K562 (cell line): ENCODE results near the gene OR2V2. TPM values are rescaled to one million over a fixed set of nuclear protein-coding genes. Genes with fewer than 3 reads are reported as not detected.
A peak's percentile ranks its signal among the peaks of the same experiment; 100 is the strongest.
"Not testable (repeated sequence)": the region's sequence is repeated elsewhere in the genome, so short reads cannot be mapped to it uniquely, and the experiment has no call there.

Experiments used
- ATAC-seq: fragments of 200-7000 bp; cut with Tn5 transposase; 3 replicates; pipeline ENCODE4 v1.9.1; 2020; ENCODE audit warnings: moderate library complexity
- BruUV-seq: library from RNA; stranded (reverse); fragments of 400-500 nt; replicated peaks from 2 replicates; lab custom pipeline; 2021; lab: Mats Ljungman, UMichigan
- CTCF ChIA-PET: fragments of 300-600 bp; formaldehyde crosslinking; extraction: SDS; loops from one replicate; lab custom pipeline; 2021; ENCODE audit warnings: low intra/inter-chr PET ratio; lab: Yijun Ruan, JAX
- POLR2A ChIA-PET: fragments of 300-600, 350-650 bp; sonication (Branson Sonifier 250); formaldehyde crosslinking; extraction: SDS; loops from one replicate; lab custom pipeline; 2021; ENCODE audit warnings: antibody characterized with exemption, inconsistent platforms; lab: Yijun Ruan, JAX
- DNase-seq, 4 experiments: peaks; one replicate each; pipeline versions ENCODE4 v3.0.0 to v3.0.0-alpha.2; 2011 to 2018; ENCODE audit warnings: low spot score in 3 of 4, mixed read lengths in 3 of 4; ENCODE audit errors: extremely low read depth in 1 of 4
- FAIRE-seq: peaks from 2 replicates; lab custom pipeline; 2011; peaks lifted over from hg19 to GRCh38; lab: Jason Lieb, UNC
- H2AFZ ChIP-seq: 2 replicates; pipeline ENCODE4 v1.6.0; 2011; ENCODE audit warnings: low read depth, low read length, control low read depth, inconsistent platforms
- H3K27ac ChIP-seq: fragments of 200-600 bp; 3 replicates; pipeline ENCODE4 v1.8.0; 2011; ENCODE audit warnings: low read depth, mild to moderate bottlenecking, control low read depth, inconsistent platforms, low read length, moderate library complexity, mixed read lengths; ENCODE audit errors: extremely low read depth
- H3K27me3 ChIP-seq, 2 experiments: fragments of 300-600 bp in 1 of 2; 2 replicates in 1 of 2; 3 replicates in 1 of 2; pipeline versions ENCODE4 v1.6.0 to v1.8.0; 2011; ENCODE audit warnings: inconsistent platforms in 2 of 2, low read length in 2 of 2, mild to moderate bottlenecking in 1 of 2, mixed read lengths in 1 of 2, moderate library complexity in 1 of 2; ENCODE audit not compliant: control insufficient read depth in 2 of 2, insufficient read depth in 2 of 2
- H3K36me3 ChIP-seq: fragments of 300-600 bp; 3 replicates; pipeline ENCODE4 v1.8.0; 2011; ENCODE audit warnings: mild to moderate bottlenecking, low read length, inconsistent platforms; ENCODE audit not compliant: control insufficient read depth, insufficient read depth
- H3K4me1 ChIP-seq, 2 experiments: fragments of 200-600 bp in 1 of 2; replicated peaks in 1 of 2; 2 replicates in 1 of 2; 3 replicates in 1 of 2; pipeline versions ENCODE4 v1.5.1 to v1.8.0; 2011; ENCODE audit warnings: inconsistent platforms in 2 of 2, low read length in 2 of 2, mild to moderate bottlenecking in 1 of 2, mixed read lengths in 1 of 2, moderate library complexity in 1 of 2; ENCODE audit not compliant: control insufficient read depth in 2 of 2, insufficient read depth in 2 of 2
- H3K4me2 ChIP-seq: 2 replicates; pipeline ENCODE4 v1.6.1; 2011; ENCODE audit warnings: low read length, control low read depth, inconsistent platforms, mixed read lengths; ENCODE audit not compliant: insufficient read depth
- H3K4me3 ChIP-seq: fragments of 200-600 bp; sonication (generic), shearing (Covaris generic); 2 replicates; pipeline ENCODE4 v1.5.1; 2016; ENCODE audit warnings: control low read depth, inconsistent platforms
- H3K79me2 ChIP-seq: fragments of 200-600 bp; 3 replicates; pipeline ENCODE4 v1.8.0; 2011; ENCODE audit warnings: low read length, inconsistent platforms; ENCODE audit not compliant: control insufficient read depth, insufficient read depth
- H3K9ac ChIP-seq, 2 experiments: 2 replicates each; pipeline versions ENCODE4 v1.6.0 to v1.6.1; 2011; ENCODE audit warnings: low read depth in 2 of 2, low read length in 2 of 2, control low read depth in 1 of 2, inconsistent platforms in 1 of 2, mild to moderate bottlenecking in 1 of 2, mixed read lengths in 1 of 2; ENCODE audit not compliant: insufficient read depth in 1 of 2
- H3K9me1 ChIP-seq: one replicate; pipeline ENCODE4 v1.6.0; 2011; ENCODE audit warnings: inconsistent platforms, mild to moderate bottlenecking, low read length, moderate library complexity; ENCODE audit not compliant: control insufficient read depth, insufficient read depth
- H3K9me3 ChIP-seq: replicated peaks from 2 replicates; pipeline ENCODE4 v1.5.1; 2011; ENCODE audit warnings: low read depth, low read length, inconsistent platforms; ENCODE audit not compliant: control insufficient read depth, insufficient read depth
- H4K20me1 ChIP-seq: replicated peaks from 2 replicates; pipeline ENCODE4 v1.6.1; 2011; ENCODE audit warnings: low read length, inconsistent platforms, mixed read lengths; ENCODE audit not compliant: control insufficient read depth, insufficient read depth
- HNRNPUL1 ChIP-seq: fragments of 200-400 bp; formaldehyde crosslinking; IDR thresholded peaks from 2 replicates; pipeline ENCODE4 v1.6.1; 2017; ENCODE audit warnings: low read length
- MYBL2 ChIP-seq, 2 experiments: fragments of 450-650 bp in 1 of 2; sonication (generic) in 1 of 2; formaldehyde crosslinking in 1 of 2; IDR thresholded peaks; 2 replicates each; pipeline versions ENCODE4 v1.6.1 to v1.8.1; 2017 to 2022; ENCODE audit warnings: borderline replicate concordance in 1 of 2, inconsistent platforms in 1 of 2, low read depth in 1 of 2, mild to moderate bottlenecking in 1 of 2, missing genetic modification reagents in 1 of 2, moderate library complexity in 1 of 2
- ZNF24 ChIP-seq: fragments of 450-650 bp; IDR thresholded peaks from 2 replicates; pipeline ENCODE4 v1.6.1; 2016
- WGBS: fragments of 100-300 bp; shearing (Covaris generic); methylation state at CpG from one replicate; pipeline ENCODE4 v1.1.6; 2016; ENCODE audit warnings: low coverage, mixed read lengths; ENCODE audit not compliant: insufficient coverage; ENCODE audit errors: missing lambda C conversion rate; 5-methylcytosine and 5-hydroxymethylcytosine counted together
- in situ Hi-C: fragments of 300-500 bp; cut with MboI; formaldehyde crosslinking; loops from 4 replicates; pipeline ENCODE4 v1.15.0; 2018; ENCODE audit warnings: inconsistent platforms, mixed read lengths
- intact Hi-C: fragments of 100-400 bp; cut with micrococcal nuclease; formaldehyde crosslinking; loops from 2 replicates; pipeline ENCODE4 v1.14.2; 2022
- polyA plus RNA-seq, 8 experiments: library from polyadenylated mRNA; depleted of rRNA in 4 of 8; stranded (reverse) in 5 of 8; unstranded in 3 of 8; fragments of >200 nt; fragmentation: Nextera tagmentation in 2 of 8; fragmentation: Illumina TruSeq in 1 of 8; extraction: Ambion mirVana in 2 of 8; extraction: Trizol in 1 of 8; gene quantifications; 2 replicates each; pipeline versions ENCODE4 v1.2.1 to v1.2.3, GENCODE V29; 2011 to 2014; ENCODE audit warnings: inconsistent platforms in 1 of 8, missing spikeins in 1 of 8
- total RNA-seq, 7 experiments: library from RNA; depleted of rRNA in 6 of 7; stranded (reverse); fragments of >200 nt in 6 of 7; fragmentation: Illumina TruSeq in 2 of 7; extraction: Trizol in 2 of 7; gene quantifications; 2 replicates each; pipeline versions ENCODE4 v1.2.1 to v1.2.3, GENCODE V29; 2011 to 2021; ENCODE audit warnings: low replicate concordance in 1 of 7
- TF ChIP-seq, protein P1 (sequence below), 2 experiments: fragments of 450-650 bp; IDR thresholded peaks; 2 replicates each; pipeline ENCODE4 v1.6.1; 2016; ENCODE audit warnings: mild to moderate bottlenecking in 2 of 2, borderline replicate concordance in 1 of 2, low read depth in 1 of 2, moderate library complexity in 1 of 2

The OR2V2 gene
- total and polyA plus RNA-seq, 9 of the 15 experiments (the other 6 are each of a cell fraction or from before 2014, with no cell fraction given): 0.01 TPM; not detected in 8

DNA sequence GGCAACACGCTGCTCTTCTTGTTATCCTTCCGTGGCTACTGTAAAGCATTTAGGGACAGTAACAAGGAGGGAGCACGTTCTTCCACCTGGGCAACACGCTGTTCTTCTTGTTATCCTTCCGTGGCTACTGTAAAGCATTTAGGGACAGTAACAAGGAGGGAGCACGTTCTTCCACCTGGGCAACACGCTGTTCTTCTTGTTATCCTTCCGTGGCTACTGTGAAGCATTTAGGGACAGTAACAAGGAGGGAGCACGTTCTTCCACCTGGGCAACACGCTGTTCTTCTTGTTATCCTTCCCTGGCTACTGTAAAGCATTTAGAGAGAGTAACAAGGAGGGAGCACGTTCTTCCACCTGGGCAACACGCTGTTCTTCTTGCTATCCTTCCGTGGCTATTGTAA lies 33.8 kb upstream of the OR2V2 start:
- H3K27ac ChIP-seq, H3K36me3 ChIP-seq, BruUV-seq, H3K4me2 ChIP-seq, H3K9me3 ChIP-seq, intact Hi-C loops, H4K20me1 ChIP-seq, H3K9me1 ChIP-seq, H3K79me2 ChIP-seq, CTCF ChIA-PET, H3K9ac ChIP-seq, DNase-seq, in situ Hi-C loops, FAIRE-seq, H2AFZ ChIP-seq, H3K4me3 ChIP-seq, ATAC-seq, H3K27me3 ChIP-seq: not testable (repeated sequence)
- 32% methylated on average over 5 of the region's 13 CpGs for WGBS
- H3K4me1 ChIP-seq: peaks cover 9 to 25% of the 10 kb centered on the region in 2 experiments; a peak in 4 of 5 replicates
- POLR2A ChIA-PET: interaction anchor here (0.8 kb wide), 1 partner anchor 22 kb away, joined by 3 read pairs; no protein-coding TSS in a partner anchor

DNA sequence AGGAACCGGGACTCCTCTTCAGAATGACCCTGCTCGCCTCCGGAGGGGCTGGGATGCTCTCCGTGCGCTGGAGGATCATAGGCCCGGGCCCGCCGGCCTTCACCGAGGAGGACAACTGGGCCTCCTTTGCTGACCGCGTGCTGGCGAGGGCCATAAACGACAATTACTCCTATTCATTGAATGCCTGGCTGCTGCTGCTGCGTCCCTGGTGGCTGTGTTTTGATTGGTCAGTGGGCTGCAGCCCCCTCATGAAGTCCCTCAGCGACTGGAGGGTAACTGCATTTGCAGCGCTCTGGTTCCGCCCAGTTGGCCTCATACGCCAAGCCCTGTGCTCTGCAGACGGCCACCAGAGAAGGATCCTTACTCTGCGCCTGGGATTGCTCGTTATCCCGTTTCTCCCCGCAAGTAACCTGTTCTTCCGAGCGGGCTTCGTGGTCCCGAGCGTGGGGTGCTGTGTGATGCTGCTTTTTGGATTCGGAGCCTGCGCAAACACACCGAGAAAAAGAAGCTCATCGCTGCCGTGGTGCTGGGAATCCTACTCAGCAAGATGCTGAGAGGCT lies 33.0 kb upstream of the OR2V2 start:
- Histone ChIP-seq H3K79me2 (no peaks in the 10 kb centered on the region), H3K4me2 (no peak overlapping the region), H4K20me1 (no peaks in the 10 kb centered on the region), H3K9me1 (no peaks in the 10 kb centered on the region), H2AFZ (peak overlapping the region; percentile 85; the same call in 1 of the 2 replicates), H3K4me3 (no peak overlapping the region), H3K9ac (no peak overlapping the region), H3K36me3 (no peaks in the 10 kb centered on the region), H3K27me3 (no peaks in the 10 kb centered on the region; a peak in 1 of 5 replicates), H3K4me1 (peaks cover 5 to 18% of the 10 kb centered on the region in 2 experiments; a peak in 4 of 5 replicates), H3K9me3 (no peaks in the 10 kb centered on the region), H3K27ac (no peak overlapping the region)
- FAIRE-seq (no peak), DNase-seq (no peak), ATAC-seq (no peak)
- no TSS peak for BruUV-seq
- ChIA-PET CTCF (no interaction called here), POLR2A (interaction anchor here (0.6 kb wide), 1 partner anchor 87 kb away, joined by 3 read pairs; no protein-coding TSS in a partner anchor)
- in situ Hi-C loops (no loop called here), intact Hi-C loops (no loop called here)
- WGBS: 79% methylated on average over 22 of the region's 33 CpGs
- TF ChIP-seq ZNF24: no peak
- TF ChIP-seq, protein P1, sequence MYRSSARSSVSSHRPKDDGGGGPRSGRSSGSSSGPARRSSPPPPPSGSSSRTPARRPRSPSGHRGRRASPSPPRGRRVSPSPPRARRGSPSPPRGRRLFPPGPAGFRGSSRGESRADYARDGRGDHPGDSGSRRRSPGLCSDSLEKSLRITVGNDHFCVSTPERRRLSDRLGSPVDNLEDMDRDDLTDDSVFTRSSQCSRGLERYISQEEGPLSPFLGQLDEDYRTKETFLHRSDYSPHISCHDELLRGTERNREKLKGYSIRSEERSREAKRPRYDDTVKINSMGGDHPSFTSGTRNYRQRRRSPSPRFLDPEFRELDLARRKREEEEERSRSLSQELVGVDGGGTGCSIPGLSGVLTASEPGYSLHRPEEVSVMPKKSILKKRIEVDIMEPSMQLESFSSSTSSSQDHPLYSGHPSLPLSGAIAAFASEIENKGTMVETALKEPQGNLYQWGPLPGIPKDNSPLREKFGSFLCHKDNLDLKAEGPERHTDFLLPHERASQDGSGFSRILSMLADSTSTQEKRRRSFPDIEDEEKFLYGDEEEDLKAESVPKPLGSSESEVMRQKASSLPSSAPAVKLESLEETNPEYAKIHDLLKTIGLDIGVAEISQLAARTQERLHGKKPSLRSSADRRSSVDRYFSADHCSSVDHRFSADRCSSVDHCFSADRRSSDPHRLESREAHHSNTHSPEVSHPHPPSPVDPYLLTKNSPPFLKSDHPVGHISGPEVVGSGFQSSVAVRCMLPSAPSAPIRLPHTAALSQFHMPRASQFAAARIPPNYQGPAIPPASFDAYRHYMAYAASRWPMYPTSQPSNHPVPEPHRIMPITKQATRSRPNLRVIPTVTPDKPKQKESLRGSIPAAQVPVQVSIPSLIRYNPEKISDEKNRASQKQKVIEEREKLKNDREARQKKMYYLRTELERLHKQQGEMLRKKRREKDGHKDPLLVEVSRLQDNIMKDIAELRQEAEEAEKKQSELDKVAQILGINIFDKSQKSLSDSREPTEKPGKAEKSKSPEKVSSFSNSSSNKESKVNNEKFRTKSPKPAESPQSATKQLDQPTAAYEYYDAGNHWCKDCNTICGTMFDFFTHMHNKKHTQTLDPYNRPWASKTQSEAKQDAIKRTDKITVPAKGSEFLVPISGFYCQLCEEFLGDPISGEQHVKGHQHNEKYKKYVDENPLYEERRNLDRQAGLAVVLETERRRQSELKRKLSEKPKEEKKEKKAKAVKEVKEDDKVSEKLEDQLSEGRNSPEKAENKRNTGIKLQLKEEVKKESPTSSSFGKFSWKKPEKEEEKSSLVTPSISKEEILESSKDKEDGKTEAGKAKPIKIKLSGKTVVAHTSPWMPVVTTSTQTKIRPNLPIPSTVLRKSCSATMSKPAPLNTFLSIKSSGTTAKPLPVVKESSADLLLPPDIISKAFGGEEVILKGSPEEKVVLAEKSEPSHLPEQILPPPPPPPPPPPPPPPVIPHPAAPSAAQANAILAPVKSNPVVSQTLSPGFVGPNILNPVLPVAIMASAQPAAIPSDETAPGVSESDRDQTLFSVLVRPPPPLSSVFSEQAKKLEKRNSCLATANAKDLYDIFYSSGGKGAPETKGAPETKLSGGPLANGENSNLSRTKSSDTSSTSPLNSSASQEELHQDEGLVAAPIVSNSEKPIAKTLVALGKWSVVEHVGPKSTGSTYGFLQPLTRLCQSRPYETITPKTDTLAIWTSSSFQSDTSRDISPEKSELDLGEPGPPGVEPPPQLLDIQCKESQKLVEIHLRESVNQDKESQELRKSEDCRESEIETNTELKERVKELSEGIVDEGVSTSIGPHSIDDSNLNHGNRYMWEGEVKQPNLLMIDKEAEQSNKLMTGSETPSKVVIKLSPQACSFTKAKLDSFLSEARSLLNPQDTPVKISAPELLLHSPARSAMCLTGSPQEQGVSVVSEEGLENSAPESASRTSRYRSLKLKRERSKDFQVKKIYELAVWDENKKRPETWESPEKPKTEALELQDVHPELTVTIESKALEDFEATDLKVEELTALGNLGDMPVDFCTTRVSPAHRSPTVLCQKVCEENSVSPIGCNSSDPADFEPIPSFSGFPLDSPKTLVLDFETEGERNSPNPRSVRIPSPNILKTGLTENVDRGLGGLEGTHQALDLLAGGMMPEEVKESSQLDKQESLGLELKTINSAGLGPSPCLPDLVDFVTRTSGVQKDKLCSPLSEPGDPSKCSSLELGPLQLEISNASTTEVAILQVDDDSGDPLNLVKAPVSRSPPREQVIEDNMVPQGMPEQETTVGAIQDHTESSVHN (IDR thresholded peaks at IDR 0.05; ENCODE audit: borderline replicate concordance in 1 of 2, low read depth in 1 of 2): no peak
- TF ChIP-seq MYBL2 (IDR thresholded peaks at IDR 0.05; ENCODE audit: low read depth): no peak
- no peak for TF ChIP-seq MYBL2 (CRISPR knock-in tag; IDR thresholded peaks at IDR 0.05; ENCODE audit: borderline replicate concordance)
- TF ChIP-seq HNRNPUL1: no peak
